Measurements from ENCODE around the gene IFNL4.

The IFNL4 gene

GRCh38 chr19:39202998-39203355 lies 45.7 kb downstream of the IFNL4 start (continued):
- TF ChIP-seq TSHZ2 (CRISPR knock-in tag; IDR thresholded peaks at IDR 0.05) (no peak), ESRRG (CRISPR knock-in tag; IDR thresholded peaks at IDR 0.05) (no peak)

- TF ChIP-seq ZFP3 (CRISPR knock-in tag; IDR thresholded peaks at IDR 0.05) (no peak), ESRRG (CRISPR knock-in tag; IDR thresholded peaks at IDR 0.05) (no peak), ARNTL (CRISPR knock-in tag; IDR thresholded peaks at IDR 0.05; ENCODE audit: borderline replicate concordance, low read depth) (no peak), ZNF70 (CRISPR knock-in tag; IDR thresholded peaks at IDR 0.05) (no peak), OSR1 (CRISPR knock-in tag; IDR thresholded peaks at IDR 0.05) (no peak), ISL1 (CRISPR knock-in tag; IDR thresholded peaks at IDR 0.05) (no peak), ZNF8 (CRISPR knock-in tag; IDR thresholded peaks at IDR 0.05) (no peak), PPARA (CRISPR knock-in tag; IDR thresholded peaks at IDR 0.05; ENCODE audit: borderline replicate concordance) (no peak)
- ATAC-seq = no peak
Measured at GRCh38 chr19:39200803-39201115, 47.9 kb downstream of the IFNL4 start.

GRCh38 chr19:39200066-39200802 lies 48.4 kb downstream of the IFNL4 start:
- TF ChIP-seq ZNF70 (CRISPR knock-in tag; IDR thresholded peaks at IDR 0.05) (no peak), ISL1 (CRISPR knock-in tag; IDR thresholded peaks at IDR 0.05) (no peak), ZNF8 (CRISPR knock-in tag; IDR thresholded peaks at IDR 0.05) (no peak), CREB5 (CRISPR knock-in tag; IDR thresholded peaks at IDR 0.05; ENCODE audit: low read depth) (no peak), ZNF565 (CRISPR knock-in tag; conservative IDR thresholded peaks at IDR 0.05; ENCODE audit: low read depth) (no peak), SNAI2 (CRISPR knock-in tag; IDR thresholded peaks at IDR 0.05) (no peak), CSDC2 (CRISPR knock-in tag; IDR thresholded peaks at IDR 0.05) (no peak), RARB (CRISPR knock-in tag; IDR thresholded peaks at IDR 0.05) (no peak), POU6F1 (CRISPR knock-in tag; IDR thresholded peaks at IDR 0.05; ENCODE audit: borderline replicate concordance, low read depth) (no peak), TCF4 (CRISPR knock-in tag; IDR thresholded peaks at IDR 0.05; ENCODE audit: borderline replicate concordance) (no peak), PATZ1 (CRISPR knock-in tag; IDR thresholded peaks at IDR 0.05; ENCODE audit: borderline replicate concordance) (no peak), OSR1 (CRISPR knock-in tag; IDR thresholded peaks at IDR 0.05) (no peak), TSHZ2 (CRISPR knock-in tag; IDR thresholded peaks at IDR 0.05) (no peak), ZC3H10 (CRISPR knock-in tag; IDR thresholded peaks at IDR 0.05) (no peak)
- ATAC-seq = no peak
